ENCODE results near the gene GAREM1.
A peak's percentile ranks its signal among the peaks of the same experiment; 100 is the strongest.
"Not testable (repeated sequence)": the region's sequence is repeated elsewhere in the genome, so short reads cannot be mapped to it uniquely, and the experiment has no call there.

The GAREM1 gene

DNA sequence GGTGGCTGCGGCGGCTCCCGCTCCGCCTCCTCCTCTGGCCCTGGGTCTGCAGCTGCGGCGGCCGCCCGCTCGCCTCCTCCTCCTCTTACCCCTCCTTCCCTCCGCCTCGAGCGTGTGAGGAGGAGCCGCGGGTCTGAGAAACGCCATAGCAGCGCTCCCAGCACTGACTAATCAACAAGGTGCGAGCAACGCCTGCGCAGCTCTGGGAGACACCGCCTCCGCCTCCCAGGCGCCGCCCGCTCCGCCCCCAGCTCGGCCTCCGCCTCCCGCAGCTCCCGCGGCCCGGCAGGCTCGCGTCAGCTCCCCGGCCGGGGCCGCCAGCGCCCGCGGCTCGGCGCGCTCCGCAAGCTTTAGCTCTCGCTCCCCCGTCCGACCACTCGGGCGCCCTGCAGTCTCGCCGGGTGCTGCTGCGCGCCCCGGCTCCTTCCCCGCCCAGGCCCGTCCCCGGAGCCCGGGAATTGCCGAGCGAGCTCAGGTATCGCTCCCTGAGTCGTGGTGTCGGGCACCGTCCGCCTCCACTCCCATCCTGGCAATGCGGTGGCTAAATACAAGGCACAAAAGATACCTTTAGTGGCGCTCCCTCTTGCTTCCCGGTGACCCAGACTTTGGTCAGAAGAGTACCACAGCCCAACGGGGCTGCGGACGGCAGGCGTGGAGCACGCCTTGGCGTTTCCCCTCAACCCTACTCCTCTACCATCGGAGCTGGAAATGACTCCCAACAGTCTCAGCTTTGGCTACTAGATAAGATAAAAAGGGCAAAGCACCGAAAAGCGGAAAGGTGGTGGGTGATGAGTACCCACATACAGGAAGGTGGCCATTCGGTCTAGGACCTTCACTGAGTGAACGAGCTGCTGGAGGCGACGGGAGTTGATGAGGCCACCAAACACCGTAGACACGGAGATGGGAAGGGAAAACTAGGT, at the start of gene GAREM1:
Gene GAREM1 (minus strand): TSS at position 169 of the 920 bp plus-strand sequence. CDS start 454 bp downstream, outside the sequence.
- peak; percentile 48 to 63 for DNase-seq (ENCODE audit: low read depth in 2 of 2)

- DNase-seq (ENCODE audit: low read depth in 2 of 2), result no peak
Measured at GRCh38 chr18:32511147-32511546, 40.5 kb upstream of the GAREM1 start.

GRCh38 chr18:32509111-32509510, 38.4 kb upstream of the GAREM1 start:
- DNase-seq (ENCODE audit: low read depth in 2 of 2), result no peak

DNA sequence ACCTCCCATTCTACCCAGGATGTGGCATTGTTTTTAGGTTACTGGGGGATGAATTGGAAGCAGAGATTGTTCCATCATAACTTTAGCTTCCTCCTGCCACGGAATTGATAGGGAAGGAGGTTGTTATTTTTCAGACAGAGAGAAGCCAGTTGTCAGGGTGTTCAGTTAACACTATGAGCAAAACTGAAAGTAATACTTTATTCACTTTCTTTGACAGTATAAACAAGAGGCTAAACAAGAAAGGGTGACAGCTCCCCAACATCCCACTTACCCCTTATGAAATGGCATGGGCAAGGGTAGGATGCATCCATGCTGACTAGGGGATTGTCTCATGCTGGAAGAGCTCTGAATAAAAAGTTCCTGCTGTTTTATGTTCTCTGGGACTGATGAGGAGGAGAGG, 36.4 kb upstream of the GAREM1 start:
- no peak for DNase-seq (ENCODE audit: low read depth in 2 of 2)

GRCh38 chr18:32502014-32502413, 31.3 kb upstream of the GAREM1 start:
- DNase-seq (ENCODE audit: low read depth in 2 of 2), result no peak

GRCh38 chr18:32501242-32501641, 30.6 kb upstream of the GAREM1 start:
- DNase-seq (ENCODE audit: low read depth in 2 of 2), result not testable (repeated sequence)

DNA sequence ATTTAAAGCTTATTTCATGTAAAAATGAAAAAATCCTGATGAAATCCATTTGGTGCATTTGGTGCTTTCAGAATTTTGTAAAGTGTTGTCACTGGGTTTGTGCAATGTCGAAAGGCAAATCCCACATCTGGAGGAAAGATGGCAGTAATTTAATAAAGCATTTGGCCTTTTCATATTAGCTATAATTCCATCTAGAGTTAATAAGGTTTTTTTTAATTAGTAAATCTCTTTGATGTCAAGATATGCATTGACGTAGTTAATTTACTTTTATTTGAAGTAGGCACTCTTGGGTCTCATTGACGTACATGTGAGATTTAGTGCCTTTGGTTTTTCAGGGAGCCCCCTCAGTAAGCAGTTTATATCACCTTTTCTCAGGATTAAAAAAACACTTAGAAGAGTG, 12.3 kb upstream of the GAREM1 start:
- DNase-seq (ENCODE audit: low read depth in 2 of 2), result no peak

GRCh38 chr18:32482117-32482516, 11.4 kb upstream of the GAREM1 start:
- DNase-seq (ENCODE audit: low read depth in 2 of 2), result no peak

- no peak for DNase-seq (ENCODE audit: low read depth in 2 of 2)
Measured at GRCh38 chr18:32480581-32480980, 9.9 kb upstream of the GAREM1 start.

GRCh38 chr18:32478807-32479206, 8.1 kb upstream of the GAREM1 start:
- DNase-seq (ENCODE audit: low read depth in 2 of 2), result no peak

- no peak for DNase-seq (ENCODE audit: low read depth in 2 of 2)
Measured at GRCh38 chr18:32478317-32478716, 7.6 kb upstream of the GAREM1 start.

- DNase-seq (ENCODE audit: low read depth in 2 of 2), result no peak
Measured at GRCh38 chr18:32476106-32476505, 5.4 kb upstream of the GAREM1 start.

- DNase-seq (ENCODE audit: low read depth in 2 of 2), result not testable (repeated sequence)
Measured at GRCh38 chr18:32475069-32475468, 4.4 kb upstream of the GAREM1 start.

- no peak for DNase-seq (ENCODE audit: low read depth in 2 of 2)
Measured at GRCh38 chr18:32473325-32473724, 2.6 kb upstream of the GAREM1 start.

GRCh38 chr18:32472841-32473240, 2.2 kb upstream of the GAREM1 start:
- no peak for DNase-seq (ENCODE audit: low read depth in 2 of 2)

- DNase-seq (ENCODE audit: low read depth in 2 of 2), result no peak
Measured at GRCh38 chr18:32470460-32470713, 295 bp downstream of the GAREM1 start.

DNA sequence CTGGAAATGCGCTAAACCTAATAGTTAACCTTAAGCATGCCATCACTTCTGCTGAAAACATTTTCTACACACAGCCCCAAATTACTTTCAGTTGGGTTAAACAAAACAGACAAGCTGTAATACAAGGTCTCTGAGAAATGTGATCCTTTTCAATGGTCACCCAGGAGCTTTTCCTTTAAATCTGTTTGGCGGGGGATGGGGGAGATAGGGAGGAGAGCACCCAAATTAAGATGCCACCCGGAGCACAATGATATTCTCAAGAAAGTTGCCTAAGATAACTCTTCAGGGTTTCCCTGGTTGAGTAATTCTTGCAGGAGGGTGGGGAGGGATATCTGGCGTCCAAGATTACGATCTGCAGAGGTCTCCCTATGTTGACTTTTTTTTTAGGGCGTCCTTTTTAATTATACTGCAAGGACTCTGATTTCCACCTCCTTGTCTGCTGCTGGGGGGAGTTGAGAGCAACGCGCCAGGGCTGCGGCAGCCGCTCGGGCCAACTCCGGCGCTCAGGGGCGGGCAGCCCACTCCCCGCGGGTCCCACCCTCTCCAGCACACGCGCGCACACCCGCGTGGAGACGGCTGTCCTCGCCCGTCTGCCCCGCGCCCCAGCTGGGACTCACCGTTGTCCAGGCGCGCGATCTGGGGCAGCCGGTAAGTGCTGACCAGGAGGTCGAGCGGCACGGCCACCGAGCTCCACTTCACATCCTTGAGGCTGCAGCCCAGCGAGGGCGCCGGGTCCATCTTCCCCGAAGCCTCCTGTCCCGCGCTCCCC, 807 bp downstream of the GAREM1 start:
- DNase-seq (ENCODE audit: low read depth in 2 of 2), result no peak

DNA sequence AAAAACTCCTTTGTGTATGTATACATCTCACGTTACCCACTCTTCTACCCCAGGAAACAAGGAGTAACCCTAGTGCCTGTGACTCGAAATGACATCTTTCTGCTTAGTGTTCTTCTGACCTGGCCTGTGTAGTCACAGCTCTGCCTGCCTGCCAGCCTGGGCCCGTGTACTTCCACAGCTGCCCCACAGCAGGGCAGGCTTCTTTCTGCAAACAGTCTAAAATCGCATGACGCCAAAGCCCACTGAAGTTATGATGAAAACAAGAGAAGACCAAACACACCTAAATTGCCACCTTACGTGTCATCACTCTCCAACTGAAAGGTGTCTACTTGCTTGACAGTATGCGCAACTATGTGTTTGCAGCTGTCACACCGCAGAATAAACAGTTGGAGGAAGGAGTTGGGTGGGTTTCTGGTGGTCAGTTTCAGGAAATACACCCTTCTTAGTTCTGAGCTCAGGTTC, 1.5 kb downstream of the GAREM1 start:
- no peak for DNase-seq (ENCODE audit: low read depth in 2 of 2)

DNA sequence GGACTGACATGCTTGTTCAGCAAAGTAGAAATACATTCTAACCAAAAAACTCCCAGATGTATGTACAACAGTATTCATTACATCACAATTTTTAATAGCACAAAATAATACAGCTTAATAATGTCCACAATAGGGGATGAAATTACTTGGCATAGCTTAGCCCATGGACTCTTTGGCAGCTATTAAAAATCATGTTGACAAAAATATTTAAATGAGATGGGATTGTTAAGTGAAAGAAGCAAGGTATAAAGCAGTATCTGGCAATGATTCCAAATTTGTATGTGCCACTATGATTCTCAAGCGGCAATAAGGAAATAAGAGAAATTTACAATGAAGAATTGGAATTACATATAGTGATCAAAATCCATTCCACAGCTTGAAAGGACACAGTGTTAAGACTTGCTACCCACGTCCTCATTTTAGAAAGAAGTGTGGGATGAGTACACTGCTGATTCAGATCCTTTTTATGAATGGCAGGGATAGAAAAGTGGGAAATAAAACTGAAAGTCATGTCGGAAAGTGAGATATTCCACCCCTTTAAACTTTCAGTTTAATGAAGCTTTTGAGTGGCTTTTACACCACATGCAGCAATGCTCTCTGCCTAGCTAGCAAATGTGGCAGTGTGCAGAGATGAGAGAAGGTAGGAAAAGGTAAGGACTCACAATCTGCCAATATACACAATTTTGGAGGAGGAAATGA, 2.4 kb downstream of the GAREM1 start:
- no peak for DNase-seq (ENCODE audit: low read depth in 2 of 2)

DNA sequence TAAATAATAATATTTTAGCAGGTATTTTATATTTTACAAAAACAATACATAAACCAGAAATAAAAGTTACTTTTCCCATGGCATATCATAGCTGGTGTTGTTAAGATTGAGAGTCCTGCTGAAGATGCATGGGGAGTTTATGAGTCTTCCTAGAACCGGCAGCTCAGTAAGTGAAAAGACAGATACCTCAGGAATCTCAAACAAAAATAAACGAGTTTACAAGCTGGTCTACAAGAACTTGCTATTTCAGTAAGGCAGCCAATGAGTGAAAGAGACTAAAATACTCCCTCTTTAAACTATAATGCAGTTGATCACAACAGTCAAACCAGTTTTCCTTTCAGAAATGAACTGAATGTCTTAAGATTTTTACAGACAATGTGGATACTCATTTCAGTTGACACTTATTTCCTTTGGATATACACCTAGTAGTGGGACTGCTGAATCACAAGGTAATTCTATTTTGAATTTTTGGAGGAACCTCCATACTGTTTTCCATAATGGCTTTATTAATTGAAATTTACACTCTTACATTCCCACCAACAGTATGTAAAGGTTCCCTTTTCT, 8.9 kb downstream of the GAREM1 start:
- DNase-seq (ENCODE audit: low read depth in 2 of 2), result no peak

DNA sequence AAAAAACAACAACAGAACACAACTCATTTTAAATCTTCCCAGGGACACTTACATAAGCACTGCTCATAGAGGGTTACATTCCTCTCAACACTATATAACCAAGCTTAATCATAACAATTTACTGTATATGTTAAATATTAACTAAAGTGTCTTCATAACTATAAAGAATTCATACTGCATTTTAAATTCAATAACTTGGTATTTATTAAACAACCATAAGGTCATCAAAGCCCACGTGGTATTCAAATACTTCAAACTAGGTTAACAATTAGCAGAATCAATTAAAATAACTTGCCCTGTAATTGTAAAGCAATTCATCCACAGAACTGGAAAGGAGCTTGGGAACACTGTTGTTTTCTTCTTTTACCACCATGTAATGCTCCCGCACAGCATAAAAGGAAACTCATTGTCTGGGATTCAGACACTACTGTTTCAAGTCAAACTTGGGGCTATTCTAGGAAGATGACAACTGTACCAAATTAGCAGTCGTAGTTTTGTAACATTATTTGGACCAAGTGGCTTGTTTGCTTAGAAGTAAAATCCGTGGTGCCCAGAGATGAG, 10.4 kb downstream of the GAREM1 start:
- DNase-seq (ENCODE audit: low read depth in 2 of 2), result no peak
